ENCODE data around the gene CEP104. TPM values are rescaled to one million over a fixed set of nuclear protein-coding genes. Genes with fewer than 3 reads are reported as not detected.

The CEP104 gene
- total RNA-seq, 1 donor from 2014 or later, result 47.3 TPM

GRCh38 chr1:3904006-3904842 lies 47.2 kb upstream of the CEP104 start:
- Histone ChIP-seq H3K4me3 (ENCODE audit: low read depth, low read length) (no peak overlapping the region), H3K36me3 (ENCODE audit: control insufficient read depth, insufficient read depth, low read length) (no peaks in the 10 kb centered on the region), H3K27me3 (ENCODE audit: control insufficient read depth, insufficient read depth, low read length) (peaks cover 8% of the 10 kb centered on the region)
- no peak for DNase-seq (ENCODE audit: low read depth)
- no peak for TF ChIP-seq CTCF (IDR thresholded peaks at IDR 0.05; ENCODE audit: insufficient read depth, low read length, poor library complexity, severe bottlenecking)

GRCh38 chr1:3903141-3904005 lies 46.4 kb upstream of the CEP104 start:
- Histone ChIP-seq H3K27me3 (ENCODE audit: control insufficient read depth, insufficient read depth, low read length) (peaks cover 4% of the 10 kb centered on the region), H3K36me3 (ENCODE audit: control insufficient read depth, insufficient read depth, low read length) (no peaks in the 10 kb centered on the region), H3K4me3 (ENCODE audit: low read depth, low read length) (no peak overlapping the region)
- DNase-seq (ENCODE audit: low read depth), result no peak
- TF ChIP-seq CTCF (IDR thresholded peaks at IDR 0.05; ENCODE audit: insufficient read depth, low read length, poor library complexity, severe bottlenecking), result no peak

- H3K4me3 ChIP-seq (ENCODE audit: low read depth, low read length), result no peak overlapping the region
- peaks cover 1% of the 10 kb centered on the region for H3K27me3 ChIP-seq (ENCODE audit: control insufficient read depth, insufficient read depth, low read length)
- no peak for DNase-seq (ENCODE audit: low read depth)
- H3K36me3 ChIP-seq (ENCODE audit: control insufficient read depth, insufficient read depth, low read length), result no peaks in the 10 kb centered on the region
- no peak for TF ChIP-seq CTCF (IDR thresholded peaks at IDR 0.05; ENCODE audit: insufficient read depth, low read length, poor library complexity, severe bottlenecking)
These were observed 45.6 kb upstream of the CEP104 start for GRCh38 chr1:3902571-3903091.

GRCh38 chr1:3902111-3902511 lies 45.1 kb upstream of the CEP104 start:
- Histone ChIP-seq H3K36me3 (ENCODE audit: control insufficient read depth, insufficient read depth, low read length) (no peaks in the 10 kb centered on the region), H3K4me3 (ENCODE audit: low read depth, low read length) (no peak overlapping the region), H3K27me3 (ENCODE audit: control insufficient read depth, insufficient read depth, low read length) (no peaks in the 10 kb centered on the region)
- no peak for TF ChIP-seq CTCF (IDR thresholded peaks at IDR 0.05; ENCODE audit: insufficient read depth, low read length, poor library complexity, severe bottlenecking)
- no peak for DNase-seq (ENCODE audit: low read depth)

- Histone ChIP-seq H3K36me3 (ENCODE audit: control insufficient read depth, insufficient read depth, low read length) (no peaks in the 10 kb centered on the region), H3K4me3 (ENCODE audit: low read depth, low read length) (peak overlapping the region; percentile 81), H3K27me3 (ENCODE audit: control insufficient read depth, insufficient read depth, low read length) (no peaks in the 10 kb centered on the region)
- TF ChIP-seq CTCF (IDR thresholded peaks at IDR 0.05; ENCODE audit: insufficient read depth, low read length, poor library complexity, severe bottlenecking), result no peak
- DNase-seq (ENCODE audit: low read depth), result peak; percentile 71
These were observed 44.0 kb upstream of the CEP104 start for GRCh38 chr1:3900969-3901529.
